MM.1S (cell line): ENCODE results near the gene VMP1.
"Not testable (repeated sequence)": the region's sequence is repeated elsewhere in the genome, so short reads cannot be mapped to it uniquely, and the experiment has no call there.

Source experiments
- DNase-seq: peaks from one replicate; pipeline ENCODE4 v3.0.0-alpha.2; 2015
- H2AFZ ChIP-seq: fragments of 300-600 bp; sonication (generic); 2 replicates; pipeline ENCODE4 v1.6.0; 2016; ENCODE audit warnings: antibody characterized with exemption, low read length
- H3F3A ChIP-seq: fragments of 300-600 bp; sonication (generic); 2 replicates; pipeline ENCODE4 v1.6.1; 2016; ENCODE audit warnings: mild to moderate bottlenecking, antibody characterized with exemption, low read length, moderate library complexity, mixed read lengths; ENCODE audit not compliant: insufficient read depth
- H3K27ac ChIP-seq: fragments of 300-600 bp; sonication (generic); 2 replicates; pipeline ENCODE4 v1.5.1; 2016; ENCODE audit warnings: mild to moderate bottlenecking, low read length
- H3K27me3 ChIP-seq: fragments of 300-600 bp; sonication (generic); replicated peaks from 2 replicates; pipeline ENCODE4 v1.6.0; 2016; ENCODE audit warnings: low read length; ENCODE audit not compliant: insufficient read depth
- H3K36me3 ChIP-seq: fragments of 300-600 bp; sonication (generic); replicated peaks from 2 replicates; pipeline ENCODE4 v1.6.1; 2016; ENCODE audit warnings: mild to moderate bottlenecking, low read length, mixed read lengths; ENCODE audit not compliant: insufficient read depth
- H3K4me1 ChIP-seq: fragments of 300-600 bp; sonication (generic); 2 replicates; pipeline ENCODE4 v1.6.1; 2016; ENCODE audit warnings: low read length, mixed read lengths
- H3K4me2 ChIP-seq: fragments of 300-600 bp; sonication (generic); 2 replicates; pipeline ENCODE4 v1.6.0; 2016; ENCODE audit warnings: low read depth, low read length
- H3K4me3 ChIP-seq: fragments of 300-600 bp; sonication (generic); 2 replicates; pipeline ENCODE4 v1.5.1; 2016; ENCODE audit warnings: low read length, mixed read lengths
- H3K79me2 ChIP-seq: fragments of 300-600 bp; sonication (generic); 2 replicates; pipeline ENCODE4 v1.6.1; 2016; ENCODE audit warnings: mixed run types, low read length, mixed read lengths
- H3K9ac ChIP-seq: fragments of 300-600 bp; sonication (generic); 2 replicates; pipeline ENCODE4 v1.6.1; 2016; ENCODE audit warnings: low read length, mixed read lengths
- H3K9me2 ChIP-seq: fragments of 300-600 bp; sonication (generic); replicated peaks from 2 replicates; pipeline ENCODE4 v1.6.1; 2016; ENCODE audit warnings: mild to moderate bottlenecking, low read length, mixed read lengths; ENCODE audit not compliant: insufficient read depth
- H3K9me3 ChIP-seq: fragments of 300-600 bp; sonication (generic); replicated peaks from 2 replicates; pipeline ENCODE4 v1.6.1; 2016; ENCODE audit warnings: mild to moderate bottlenecking, low read length, mixed read lengths; ENCODE audit not compliant: insufficient read depth
- H4K20me1 ChIP-seq: fragments of 300-600 bp; sonication (generic); 2 replicates; pipeline ENCODE4 v1.6.1; 2016; ENCODE audit warnings: mild to moderate bottlenecking, low read length, moderate library complexity, mixed read lengths; ENCODE audit not compliant: insufficient read depth
- CTCF ChIP-seq: fragments of 300-600 bp; sonication (generic); IDR thresholded peaks from 2 replicates; pipeline ENCODE4 v1.5.1; 2016; ENCODE audit warnings: antibody characterized with exemption, low read length, mixed read lengths
- EZH2 ChIP-seq: fragments of 300-600 bp; sonication (generic); optimal IDR thresholded peaks from 2 replicates; pipeline ENCODE3; 2017; ENCODE audit warnings: low read depth, mild to moderate bottlenecking, antibody characterized with exemption, low read length, mixed read lengths
- EZH2phosphoT487 ChIP-seq: fragments of 300-600 bp; sonication (generic); IDR thresholded peaks from 2 replicates; pipeline ENCODE4 v1.6.1; 2018; ENCODE audit warnings: antibody characterized with exemption, low read length

The VMP1 gene

GRCh38 chr17:59790910-59791309 is 83.5 kb downstream of the VMP1 start:
- H3K9me3 ChIP-seq = no peaks in the 10 kb centered on the region
- peaks cover 7% of the 10 kb centered on the region; the same call in 1 of the 2 replicates for H3K79me2 ChIP-seq
- no peak for DNase-seq
- H3K4me1 ChIP-seq = peaks cover 12% of the 10 kb centered on the region
- H2AFZ ChIP-seq = no peak overlapping the region
- no peak for TF ChIP-seq CTCF
- TF ChIP-seq EZH2phosphoT487 = no peak
- TF ChIP-seq EZH2 = no peak
- no peak overlapping the region for H3K27ac ChIP-seq
- H3K4me3 ChIP-seq = no peak overlapping the region
- H3K9me2 ChIP-seq = no peaks in the 10 kb centered on the region
- no peak overlapping the region for H3K9ac ChIP-seq
- H4K20me1 ChIP-seq = no peaks in the 10 kb centered on the region
- H3K4me2 ChIP-seq = no peak overlapping the region
- peaks cover 22% of the 10 kb centered on the region for H3F3A ChIP-seq
- no peaks in the 10 kb centered on the region for H3K36me3 ChIP-seq
- no peaks in the 10 kb centered on the region for H3K27me3 ChIP-seq

- no peaks in the 10 kb centered on the region for H3K9me2 ChIP-seq
- no peak overlapping the region for H3K27ac ChIP-seq
- H3K36me3 ChIP-seq = no peaks in the 10 kb centered on the region
- H3K4me2 ChIP-seq = no peak overlapping the region
- TF ChIP-seq EZH2 (no peak), CTCF (no peak), EZH2phosphoT487 (no peak)
- H3K27me3 ChIP-seq = no peaks in the 10 kb centered on the region
- no peaks in the 10 kb centered on the region for H3K9me3 ChIP-seq
- H4K20me1 ChIP-seq = no peaks in the 10 kb centered on the region
- H3K4me3 ChIP-seq = no peak overlapping the region
- peaks cover 13% of the 10 kb centered on the region for H3F3A ChIP-seq
- peaks cover 7% of the 10 kb centered on the region; the same call in 1 of the 2 replicates for H3K79me2 ChIP-seq
- DNase-seq = no peak
- H3K9ac ChIP-seq = no peak overlapping the region
- H3K4me1 ChIP-seq = peaks cover 12% of the 10 kb centered on the region
- H2AFZ ChIP-seq = no peak overlapping the region
Measured at GRCh38 chr17:59791603-59792457, 84.4 kb downstream of the VMP1 start.

GRCh38 chr17:59792458-59792823 is 85.0 kb downstream of the VMP1 start:
- H2AFZ ChIP-seq, H3K79me2 ChIP-seq, H3K9me2 ChIP-seq, H3K36me3 ChIP-seq, H3F3A ChIP-seq, H3K9me3 ChIP-seq, DNase-seq, H3K4me3 ChIP-seq, H3K27me3 ChIP-seq, H3K9ac ChIP-seq, H3K27ac ChIP-seq, H3K4me2 ChIP-seq, H4K20me1 ChIP-seq, H3K4me1 ChIP-seq: not testable (repeated sequence)

GRCh38 chr17:59793205-59793604 is 85.8 kb downstream of the VMP1 start:
- H3K9me3 ChIP-seq = no peaks in the 10 kb centered on the region
- no peak for TF ChIP-seq EZH2phosphoT487
- TF ChIP-seq EZH2 = no peak
- TF ChIP-seq CTCF = no peak
- H3K9ac ChIP-seq = no peak overlapping the region
- no peak overlapping the region for H3K4me2 ChIP-seq
- no peak overlapping the region for H3K27ac ChIP-seq
- no peaks in the 10 kb centered on the region for H3K36me3 ChIP-seq
- H3K79me2 ChIP-seq = peaks cover 2% of the 10 kb centered on the region; the same call in 1 of the 2 replicates
- no peak overlapping the region for H3K4me3 ChIP-seq
- no peaks in the 10 kb centered on the region for H3K9me2 ChIP-seq
- H3K27me3 ChIP-seq = no peaks in the 10 kb centered on the region
- no peaks in the 10 kb centered on the region for H3K4me1 ChIP-seq
- no peak overlapping the region for H2AFZ ChIP-seq
- no peaks in the 10 kb centered on the region for H4K20me1 ChIP-seq
- no peak for DNase-seq
- no peaks in the 10 kb centered on the region for H3F3A ChIP-seq
